22Rv1 (cell line): ENCODE measurements around the gene SRPK2.

Source experiments
- H3K27ac ChIP-seq: fragments of 450-650 bp; 2 replicates; pipeline ENCODE4 v1.5.1; 2017
- CTCF ChIP-seq: fragments of 450-650 bp; IDR thresholded peaks from 2 replicates; pipeline ENCODE4 v1.5.1; 2017; ENCODE audit warnings: mild to moderate bottlenecking
- ZFX ChIP-seq: fragments of 450-650 bp; IDR thresholded peaks from 2 replicates; pipeline ENCODE4 v1.6.1; 2017; ENCODE audit warnings: antibody characterized with exemption, borderline replicate concordance

The SRPK2 gene

GRCh38 chr7:105389088-105389650 lies 448 bp upstream of the SRPK2 start:
- H3K27ac ChIP-seq = peak overlapping the region; percentile 69
- TF ChIP-seq ZFX (no peak), CTCF (no peak)

- peak overlapping the region; percentile 69 for H3K27ac ChIP-seq
- TF ChIP-seq ZFX (no peak), CTCF (peak; percentile 27)
Measured at GRCh38 chr7:105387508-105388355, 989 bp downstream of the SRPK2 start.

- TF ChIP-seq ZFX (no peak), CTCF (no peak)
- H3K27ac ChIP-seq = no peak overlapping the region
Measured at GRCh38 chr7:105377903-105378302, 10.8 kb downstream of the SRPK2 start.

- H3K27ac ChIP-seq = no peak overlapping the region
- TF ChIP-seq ZFX (no peak), CTCF (no peak)
Measured at GRCh38 chr7:105376908-105377533, 11.7 kb downstream of the SRPK2 start.

GRCh38 chr7:105369944-105370343 lies 18.8 kb downstream of the SRPK2 start:
- no peak overlapping the region for H3K27ac ChIP-seq
- TF ChIP-seq CTCF (no peak), ZFX (no peak)

- peak overlapping the region; percentile 66 for H3K27ac ChIP-seq
- no peak for TF ChIP-seq CTCF
- TF ChIP-seq ZFX = no peak
Measured at GRCh38 chr7:105367458-105367857, 21.3 kb downstream of the SRPK2 start.
